ENCODE measurements around the gene ZNF205. TPM values are rescaled to one million over a fixed set of nuclear protein-coding genes. Genes with fewer than 3 reads are reported as not detected.
"Not testable (repeated sequence)": the region's sequence is repeated elsewhere in the genome, so short reads cannot be mapped to it uniquely, and the experiment has no call there.

The ZNF205 gene
- total and polyA plus RNA-seq, 2 of the 13 experiments (the other 11 are each of a cell fraction or from before 2014, with no cell fraction given), result 5.8 to 10.2 TPM

- ATAC-seq, result no peak
- H3K27me3 ChIP-seq (ENCODE audit: control insufficient read depth in 1 of 2, insufficient read depth in 2 of 2, low read length in 2 of 2), result no peaks in the 10 kb centered on the region; a peak in 1 of 5 replicates
- ChIA-PET POLR2A (no interaction called here), CTCF (ENCODE audit: low intra/inter-chr PET ratio, low total read pairs) (no interaction called here)
- peaks cover under 1% of the 10 kb centered on the region; the same call in 1 of the 2 replicates for H4K20me1 ChIP-seq (ENCODE audit: insufficient read depth, low read length)
- DNase-seq (ENCODE audit: low spot score), result no peak
- no peak overlapping the region for H2AFZ ChIP-seq (ENCODE audit: low read length)
- H3K79me2 ChIP-seq (ENCODE audit: insufficient read depth, low read length), result peaks cover 8% of the 10 kb centered on the region
- WGBS (ENCODE audit: low lambda C conversion rate), result 94% methylated on average over 13 of the region's 14 CpGs
- H3K27ac ChIP-seq (ENCODE audit: extremely low read length, insufficient read depth, low read length), result no peak overlapping the region
- no peak for TF ChIP-seq SIN3A (IDR thresholded peaks at IDR 0.05; ENCODE audit: borderline replicate concordance, low read depth, low read length)
- TF ChIP-seq LCORL (IDR thresholded peaks at IDR 0.05), result no peak
- TF ChIP-seq LCORL (CRISPR knock-in tag; IDR thresholded peaks at IDR 0.05), result no peak
- no peak for TF ChIP-seq ZNF337 (CRISPR knock-in tag; IDR thresholded peaks at IDR 0.05; ENCODE audit: borderline replicate concordance, low read depth)
- in situ Hi-C loops (cut with HindIII; ENCODE audit: extremely low pct_ligation_motif_present, low pct_unique_long_range_greater_than_20kb), result no loop called here
- H3K4me3 ChIP-seq (replicated peaks in 1 of 3; ENCODE audit: insufficient read depth in 1 of 3, low read depth in 2 of 3, low read length in 3 of 3), result no peak overlapping the region
- no peak overlapping the region for H3K4me2 ChIP-seq (ENCODE audit: low read depth, low read length)
- H3K9ac ChIP-seq (ENCODE audit: insufficient read depth, low read depth, low read length), result no peak overlapping the region
- intact Hi-C loops (cut with micrococcal nuclease; ENCODE audit: unreplicated experiment), result no loop called here
- no TSS peak for BruUV-seq (replicated peaks)
- H3K36me3 ChIP-seq (replicated peaks in 1 of 2; ENCODE audit: control insufficient read depth in 1 of 2, insufficient read depth in 2 of 2, low read length in 2 of 2), result no peaks in the 10 kb centered on the region
- no peaks in the 10 kb centered on the region for H3K9me3 ChIP-seq (ENCODE audit: low read length)
- no peak for FAIRE-seq
- H3K4me1 ChIP-seq (ENCODE audit: insufficient read depth, low read length), result peaks cover 14% of the 10 kb centered on the region
These were observed 26.5 kb downstream of the ZNF205 start for GRCh38 chr16:3138823-3139426.

- H2AFZ ChIP-seq (ENCODE audit: low read length); H3K36me3 ChIP-seq (replicated peaks in 1 of 2; ENCODE audit: control insufficient read depth in 1 of 2, insufficient read depth in 2 of 2, low read length in 2 of 2); in situ Hi-C loops (cut with HindIII; ENCODE audit: extremely low pct_ligation_motif_present, low pct_unique_long_range_greater_than_20kb); CTCF ChIA-PET (ENCODE audit: low intra/inter-chr PET ratio, low total read pairs); H3K9me3 ChIP-seq (ENCODE audit: low read length); H4K20me1 ChIP-seq (ENCODE audit: insufficient read depth, low read length); H3K4me2 ChIP-seq (ENCODE audit: low read depth, low read length); POLR2A ChIA-PET; H3K79me2 ChIP-seq (ENCODE audit: insufficient read depth, low read length); FAIRE-seq; ATAC-seq; DNase-seq (ENCODE audit: low spot score); intact Hi-C loops (cut with micrococcal nuclease; ENCODE audit: unreplicated experiment); BruUV-seq (replicated peaks); H3K27ac ChIP-seq (ENCODE audit: extremely low read length, insufficient read depth, low read length); H3K4me3 ChIP-seq (replicated peaks in 1 of 3; ENCODE audit: insufficient read depth in 1 of 3, low read depth in 2 of 3, low read length in 3 of 3); H3K9ac ChIP-seq (ENCODE audit: insufficient read depth, low read depth, low read length); H3K27me3 ChIP-seq (ENCODE audit: control insufficient read depth in 1 of 2, insufficient read depth in 2 of 2, low read length in 2 of 2): not testable (repeated sequence)
- H3K4me1 ChIP-seq (ENCODE audit: insufficient read depth, low read length), result peaks cover 21% of the 10 kb centered on the region
- WGBS (ENCODE audit: low lambda C conversion rate), result 92% methylated on average over 9 of the region's 9 CpGs
These were observed 27.2 kb downstream of the ZNF205 start for GRCh38 chr16:3139561-3139960.

Data from HepG2 (cell line).